H1 (cell line): ENCODE data around the gene PTX4. TPM values are rescaled to one million over a fixed set of nuclear protein-coding genes. Genes with fewer than 3 reads are reported as not detected.

Experiments used
- CTCF ChIA-PET: fragments of 300-600 bp; sonication (Branson Sonifier 250); formaldehyde crosslinking; loops from one replicate; lab custom pipeline; 2021; ENCODE audit not compliant: partially characterized antibody; lab: Charles Lee
- POLR2A ChIA-PET: fragments of 300-600 bp; sonication (Branson Sonifier 250); formaldehyde crosslinking; loops from one replicate; lab custom pipeline; 2021; ENCODE audit warnings: inconsistent platforms; ENCODE audit not compliant: partially characterized antibody; lab: Charles Lee
- DNase-seq, 2 experiments: peaks; one replicate each; pipeline versions ENCODE4 v3.0.0 to v3.0.0-alpha.2; 2010 to 2022; ENCODE audit warnings: low spot score in 2 of 2, low read depth in 1 of 2, mixed read lengths in 1 of 2
- FAIRE-seq: peaks from 2 replicates; lab custom pipeline; 2011; peaks lifted over from hg19 to GRCh38; lab: Jason Lieb, UNC
- H2AFZ ChIP-seq: 2 replicates; pipeline ENCODE4 v1.8.1; 2012; ENCODE audit warnings: low read length, inconsistent platforms
- H2AK5ac ChIP-seq: 2 replicates; pipeline ENCODE4 v1.6.1; 2013; ENCODE audit warnings: low read depth, low read length
- H2BK120ac ChIP-seq: replicated peaks from 2 replicates; pipeline ENCODE3; 2013; ENCODE audit warnings: low read depth, low read length, inconsistent platforms
- H2BK12ac ChIP-seq: 2 replicates; pipeline ENCODE4 v1.6.1; 2013; ENCODE audit warnings: low read depth, low read length
- H2BK15ac ChIP-seq: 2 replicates; pipeline ENCODE4 v1.6.1; 2013; ENCODE audit warnings: low read length
- H2BK20ac ChIP-seq: 2 replicates; pipeline ENCODE4 v1.6.1; 2013; ENCODE audit warnings: low read length
- H2BK5ac ChIP-seq: 2 replicates; pipeline ENCODE4 v1.6.1; 2013; ENCODE audit warnings: low read depth, low read length
- H3K14ac ChIP-seq: 2 replicates; pipeline ENCODE4 v1.6.1; 2013; ENCODE audit warnings: inconsistent platforms; ENCODE audit not compliant: insufficient read length
- H3K18ac ChIP-seq: 2 replicates; pipeline ENCODE4 v1.6.1; 2013; ENCODE audit warnings: low read length; ENCODE audit errors: extremely low read depth
- H3K23ac ChIP-seq: 2 replicates; pipeline ENCODE4 v1.6.1; 2013; ENCODE audit warnings: inconsistent platforms; ENCODE audit not compliant: insufficient read length
- H3K23me2 ChIP-seq: 2 replicates; pipeline ENCODE4 v1.6.1; 2013; ENCODE audit warnings: low read depth, low read length
- H3K27ac ChIP-seq: 2 replicates; pipeline ENCODE4 v1.6.1; 2011; ENCODE audit warnings: low read depth, low read length, inconsistent platforms
- H3K27me3 ChIP-seq, 4 experiments: replicated peaks in 1 of 4; 1 replicate in 1 of 4; 2 replicates in 3 of 4; pipeline versions ENCODE4 v1.6.1 to v1.8.1; 2011 to 2013; ENCODE audit warnings: low read length in 3 of 4, mild to moderate bottlenecking in 3 of 4, inconsistent platforms in 2 of 4, mixed read lengths in 2 of 4, moderate library complexity in 1 of 4; ENCODE audit not compliant: control insufficient read depth in 3 of 4, insufficient read depth in 3 of 4; ENCODE audit errors: extremely low read depth in 1 of 4
- H3K36me3 ChIP-seq, 4 experiments: 2 replicates each; pipeline versions ENCODE4 v1.6.1 to v1.8.1; 2011 to 2013; ENCODE audit warnings: mild to moderate bottlenecking in 4 of 4, low read length in 3 of 4, moderate library complexity in 2 of 4, control low read depth in 1 of 4, inconsistent platforms in 1 of 4; ENCODE audit not compliant: insufficient read depth in 4 of 4, control insufficient read depth in 2 of 4
- H3K4ac ChIP-seq: replicated peaks from 2 replicates; pipeline ENCODE3; 2013; ENCODE audit warnings: low read length, low read depth, mixed read lengths, inconsistent platforms; ENCODE audit not compliant: insufficient read length
- H3K4me1 ChIP-seq, 4 experiments: replicated peaks in 1 of 4; 1 replicate in 1 of 4; 2 replicates in 3 of 4; pipeline versions ENCODE4 v1.6.1 to v1.8.1; 2011 to 2013; ENCODE audit warnings: low read length in 3 of 4, inconsistent platforms in 2 of 4, mixed read lengths in 1 of 4; ENCODE audit not compliant: insufficient read depth in 4 of 4, control insufficient read depth in 3 of 4
- H3K4me2 ChIP-seq, 2 experiments: 2 replicates each; pipeline versions ENCODE4 v1.6.1 to v1.8.1; 2011 to 2013; ENCODE audit warnings: low read depth in 2 of 2, low read length in 2 of 2, control low read depth in 1 of 2, inconsistent platforms in 1 of 2, mild to moderate bottlenecking in 1 of 2; ENCODE audit not compliant: insufficient read depth in 1 of 2
- H3K4me3 ChIP-seq, 4 experiments: fragments of 200-600, 300-600 bp in 1 of 4; sonication (generic), shearing (Covaris generic), sonication (Bioruptor Twin) in 1 of 4; 2 replicates each; pipeline versions ENCODE4 v1.5.1 to v1.8.1; 2011 to 2016; ENCODE audit warnings: low read length in 4 of 4, low read depth in 3 of 4, control low read depth in 2 of 4, inconsistent platforms in 2 of 4, mild to moderate bottlenecking in 2 of 4, mixed read lengths in 1 of 4, moderate library complexity in 1 of 4; ENCODE audit not compliant: insufficient read depth in 2 of 4; ENCODE audit errors: extremely low read depth in 1 of 4
- H3K56ac ChIP-seq: replicated peaks from 2 replicates; pipeline ENCODE3; 2013; ENCODE audit warnings: low read depth, mild to moderate bottlenecking, mixed read lengths, low read length, inconsistent platforms; ENCODE audit not compliant: insufficient read length
- H3K79me1 ChIP-seq: 2 replicates; pipeline ENCODE4 v1.6.1; 2013; ENCODE audit warnings: low read depth, low read length, control low read depth
- H3K79me2 ChIP-seq, 2 experiments: 2 replicates each; pipeline versions ENCODE4 v1.6.1 to v1.8.1; 2012 to 2013; ENCODE audit warnings: low read length in 2 of 2, mild to moderate bottlenecking in 2 of 2, inconsistent platforms in 1 of 2; ENCODE audit not compliant: insufficient read depth in 2 of 2, control insufficient read depth in 1 of 2
- H3K9ac ChIP-seq, 4 experiments: replicated peaks in 1 of 4; 1 replicate in 1 of 4; 2 replicates in 3 of 4; pipeline versions ENCODE4 v1.6.1 to v1.8.1; 2011 to 2013; ENCODE audit warnings: low read depth in 3 of 4, low read length in 3 of 4, control low read depth in 2 of 4, mild to moderate bottlenecking in 2 of 4, moderate library complexity in 2 of 4, inconsistent platforms in 1 of 4; ENCODE audit errors: extremely low read depth in 1 of 4
- H3K9me3 ChIP-seq, 2 experiments: 2 replicates each; pipeline versions ENCODE4 v1.6.1 to v1.8.1; 2012 to 2013; ENCODE audit warnings: mild to moderate bottlenecking in 2 of 2, moderate library complexity in 2 of 2, control low read depth in 1 of 2, inconsistent platforms in 1 of 2, low read depth in 1 of 2, low read length in 1 of 2, mixed read lengths in 1 of 2; ENCODE audit not compliant: insufficient read depth in 2 of 2
- H4K20me1 ChIP-seq, 2 experiments: replicated peaks in 1 of 2; 2 replicates each; pipeline versions ENCODE3 to v1.8.1; 2011 to 2013; ENCODE audit warnings: inconsistent platforms in 2 of 2, low read length in 2 of 2, mild to moderate bottlenecking in 1 of 2; ENCODE audit not compliant: insufficient read depth in 2 of 2, control insufficient read depth in 1 of 2
- H4K5ac ChIP-seq: 2 replicates; pipeline ENCODE4 v1.6.1; 2013; ENCODE audit warnings: low read length, low read depth, mixed read lengths, inconsistent platforms; ENCODE audit not compliant: insufficient read length
- H4K8ac ChIP-seq: 2 replicates; pipeline ENCODE4 v1.8.0; 2013; ENCODE audit warnings: mild to moderate bottlenecking, moderate library complexity, low read length, inconsistent platforms; ENCODE audit not compliant: insufficient read depth; ENCODE audit errors: extremely low read depth
- H4K91ac ChIP-seq: replicated peaks from 2 replicates; pipeline ENCODE3; 2013; ENCODE audit warnings: low read length, mixed read lengths, inconsistent platforms; ENCODE audit not compliant: insufficient read length
- CHD2 ChIP-seq: IDR thresholded peaks from 2 replicates; pipeline ENCODE4 v1.6.1; 2012; ENCODE audit warnings: low read length, improper control_type of control experiment
- CTBP2 ChIP-seq: IDR thresholded peaks from 2 replicates; pipeline ENCODE4 v1.7.0; 2011; ENCODE audit warnings: borderline replicate concordance, mild to moderate bottlenecking, moderate library complexity, mixed read lengths, low read length; ENCODE audit not compliant: insufficient read depth, insufficient read length
- EP300 ChIP-seq, 2 experiments: IDR thresholded peaks; 1 replicate in 1 of 2; 2 replicates in 1 of 2; pipeline ENCODE4 v1.6.1; 2011 to 2012; ENCODE audit warnings: low read depth in 2 of 2, low read length in 2 of 2, mild to moderate bottlenecking in 2 of 2, borderline replicate concordance in 1 of 2, inconsistent platforms in 1 of 2, moderate library complexity in 1 of 2
- SIX5 ChIP-seq: IDR thresholded peaks from 2 replicates; pipeline ENCODE4 v1.6.1; 2011; ENCODE audit warnings: mild to moderate bottlenecking, low read depth, low read length
- USF2 ChIP-seq: IDR thresholded peaks from 2 replicates; pipeline ENCODE4 v1.6.1; 2011; ENCODE audit warnings: low read length, improper control_type of control experiment
- ZNF274 ChIP-seq: IDR thresholded peaks from 2 replicates; pipeline ENCODE4 v1.7.0; 2012; ENCODE audit warnings: low read length, borderline replicate concordance; ENCODE audit errors: extremely low read depth
- WGBS, 2 experiments: shearing (Covaris generic) in 1 of 2; methylation state at CpG; one replicate each; pipeline versions ENCODE4 v1.1.6 to v1.1.7; 2013 to 2015; ENCODE audit warnings: low lambda C conversion rate in 2 of 2, mixed read lengths in 2 of 2, inconsistent platforms in 1 of 2, low coverage in 1 of 2, missing lambda C conversion rate in 1 of 2; ENCODE audit not compliant: insufficient replicate concordance in 2 of 2, insufficient coverage in 1 of 2, insufficient read length in 1 of 2; ENCODE audit errors: extremely low coverage in 1 of 2, missing lambda C conversion rate in 1 of 2; 5-methylcytosine and 5-hydroxymethylcytosine counted together
- polyA plus RNA-seq, 7 experiments: library from polyadenylated mRNA; depleted of rRNA in 3 of 7; stranded (reverse) in 5 of 7; unstranded in 2 of 7; fragments of >200 nt in 5 of 7; fragments of 200-250 nt in 2 of 7; gene quantifications; 1 replicate in 5 of 7; 2 replicates in 1 of 7; 4 replicates in 1 of 7; pipeline versions ENCODE4 v1.2.1 to v1.2.3, GENCODE V29; 2011 to 2013; ENCODE audit warnings: missing spikeins in 2 of 7, mixed read lengths in 2 of 7
- total RNA-seq: library from RNA; stranded (reverse); fragmentation: NEBNext Ultra II Directional; extraction: Animal tissue kit (Norgen Biotek cat#: 25700); gene quantifications from 2 replicates; pipeline ENCODE4 v1.2.1, GENCODE V29; 2021
- TF ChIP-seq, protein P1 (sequence below): IDR thresholded peaks from 2 replicates; pipeline ENCODE4 v1.6.1; 2012; ENCODE audit warnings: inconsistent platforms

PTX4 gene
- total and polyA plus RNA-seq, 2 of the 8 experiments (the other 6 are each of a cell fraction or from before 2014, with no cell fraction given): not detected

DNA sequence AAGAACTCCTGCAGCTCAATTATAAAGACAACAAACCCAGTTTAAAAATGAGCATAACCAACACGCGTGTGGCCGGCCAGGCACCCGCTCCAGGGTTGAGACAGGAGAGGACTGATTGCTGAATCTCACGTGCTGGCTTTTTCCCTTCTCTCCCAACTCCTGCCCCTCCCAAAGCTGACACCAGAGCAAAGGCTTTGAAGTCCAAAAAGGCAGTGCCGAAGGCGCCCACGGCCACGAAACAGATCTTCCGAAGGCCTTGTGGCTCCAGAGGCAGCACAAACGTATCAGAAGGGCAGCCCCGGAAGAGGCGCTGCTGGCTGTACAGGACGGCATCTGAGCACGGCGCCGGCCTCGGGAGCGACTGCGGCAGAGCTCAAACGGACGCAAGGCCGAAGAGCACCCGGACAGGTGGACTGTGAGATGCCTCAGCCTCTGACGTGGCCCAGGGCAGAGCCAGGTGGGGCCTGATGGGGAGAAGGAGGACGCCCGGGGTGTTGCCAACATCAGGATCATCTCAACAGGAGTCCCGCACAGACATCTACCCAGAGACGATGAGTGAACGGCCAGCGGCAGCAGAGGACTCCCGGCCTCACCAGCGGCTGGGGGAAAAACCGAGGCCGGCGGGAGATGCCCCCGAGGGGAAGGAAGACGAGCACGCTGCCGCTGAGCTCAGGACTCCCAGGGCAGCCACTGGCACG lies 24.4 kb downstream of the PTX4 start:
- WGBS, 2 experiments: 94% methylated on average over 32 of the region's 41 CpGs; no CpG with 5 or more reads in 1 of the 2 experiments
- Histone ChIP-seq H4K8ac (no peak overlapping the region), H3K4me2 (no peak overlapping the region), H3K36me3 (peaks cover 0 to 22% (median 4%) of the 10 kb centered on the region in 4 experiments; a peak in 4 of 8 replicates), H3K9me3 (no peaks in the 10 kb centered on the region), H3K79me2 (peaks cover 0 to 32% of the 10 kb centered on the region in 2 experiments; a peak in 2 of 4 replicates), H3K4me3 (no peak overlapping the region), H2BK5ac (no peak overlapping the region), H3K56ac (no peak overlapping the region), H2AFZ (no peak overlapping the region), H3K14ac (no peak overlapping the region), H3K4me1 (no peaks in the 10 kb centered on the region), H2AK5ac (no peak overlapping the region), H2BK120ac (no peak overlapping the region), H2BK15ac (no peak overlapping the region), H4K20me1 (peaks cover 5 to 17% of the 10 kb centered on the region in 2 experiments), H3K23me2 (no peaks in the 10 kb centered on the region), H2BK20ac (no peak overlapping the region), H3K18ac (no peak overlapping the region), H3K4ac (no peak overlapping the region), H3K23ac (no peak overlapping the region), H3K27ac (no peak overlapping the region), H4K5ac (no peak overlapping the region), H3K9ac (no peak overlapping the region), H3K27me3 (no peaks in the 10 kb centered on the region), H3K79me1 (peaks cover 17% of the 10 kb centered on the region), H2BK12ac (no peak overlapping the region), H4K91ac (no peak overlapping the region)
- peak in 1 of 2 experiments; percentile 30 for DNase-seq
- ChIA-PET CTCF (interaction anchor here (0.6 to 1.7 kb wide), 3 partner anchors 14 to 122 kb away, joined by 3 read pairs; no protein-coding TSS in a partner anchor), POLR2A (interaction anchor here (0.6 to 1.2 kb wide), 3 partner anchors 7 to 29 kb away, joined by 3 to 5 read pairs (median 5); no protein-coding TSS in a partner anchor)
- no peak for FAIRE-seq
- no peak for TF ChIP-seq CHD2
- TF ChIP-seq CTBP2: no peak
- TF ChIP-seq ZNF274: no peak
- TF ChIP-seq, protein P1, sequence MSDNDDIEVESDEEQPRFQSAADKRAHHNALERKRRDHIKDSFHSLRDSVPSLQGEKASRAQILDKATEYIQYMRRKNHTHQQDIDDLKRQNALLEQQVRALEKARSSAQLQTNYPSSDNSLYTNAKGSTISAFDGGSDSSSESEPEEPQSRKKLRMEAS: no peak
- TF ChIP-seq USF2: no peak
- TF ChIP-seq SIX5: no peak
- TF ChIP-seq EP300 (IDR thresholded peaks at IDR 0.05; ENCODE audit: borderline replicate concordance in 1 of 2, low read depth in 2 of 2, low read length in 2 of 2): no peak
